HG03139 (cell line): ENCODE results near the gene PIH1D1.

Experiments
- ATAC-seq: cut with Tn5 transposase; IDR thresholded peaks from one replicate; pipeline ENCODE4 v1.9.1; 2021; ENCODE audit not compliant: unreplicated experiment

The PIH1D1 gene

GRCh38 chr19:49436381-49437017, 15.1 kb downstream of the PIH1D1 start:
- ATAC-seq = no peak

- no peak for ATAC-seq
Measured at GRCh38 chr19:49435670-49436069, 15.9 kb downstream of the PIH1D1 start.

- ATAC-seq = no peak
Measured at GRCh38 chr19:49434907-49435583, 16.6 kb downstream of the PIH1D1 start.

- no peak for ATAC-seq
Measured at GRCh38 chr19:49433240-49433901, 18.2 kb downstream of the PIH1D1 start.

GRCh38 chr19:49432141-49433073, 19.2 kb downstream of the PIH1D1 start:
- no peak for ATAC-seq

GRCh38 chr19:49431330-49431749, 20.3 kb downstream of the PIH1D1 start:
- ATAC-seq = no peak

GRCh38 chr19:49430678-49431329, 20.8 kb downstream of the PIH1D1 start:
- ATAC-seq = no peak

- ATAC-seq = no peak
Measured at GRCh38 chr19:49430172-49430677, 21.4 kb downstream of the PIH1D1 start.

GRCh38 chr19:49428547-49429451, 22.8 kb downstream of the PIH1D1 start:
- ATAC-seq = no peak

GRCh38 chr19:49427855-49428546, 23.6 kb downstream of the PIH1D1 start:
- no peak for ATAC-seq

GRCh38 chr19:49427339-49427738, 24.3 kb downstream of the PIH1D1 start:
- no peak for ATAC-seq

GRCh38 chr19:49425922-49426592, 25.6 kb downstream of the PIH1D1 start:
- no peak for ATAC-seq

GRCh38 chr19:49425178-49425577, 26.4 kb downstream of the PIH1D1 start, which contains the start of gene GFY:
TSS of gene GFY (plus strand) at chr19:49425388. CDS start at chr19:49426431, 1,043 bp downstream.
- no peak for ATAC-seq

GRCh38 chr19:49423985-49424303, 27.7 kb downstream of the PIH1D1 start:
- ATAC-seq = no peak

GRCh38 chr19:49423071-49423984, 28.3 kb downstream of the PIH1D1 start, which contains the start of gene PTH2:
TSS of gene PTH2 (minus strand) at chr19:49423441. CDS start at chr19:49423339, 102 bp downstream.
- no peak for ATAC-seq

GRCh38 chr19:49422407-49423070, 29.1 kb downstream of the PIH1D1 start:
- no peak for ATAC-seq

- ATAC-seq = no peak
Measured at GRCh38 chr19:49421878-49422202, 29.8 kb downstream of the PIH1D1 start.
